Fibroblast of lung (primary cell): ENCODE results near the gene MYRIP.
A peak's percentile ranks its signal among the peaks of the same experiment; 100 is the strongest.

Experiments
- EZH2 ChIP-seq: IDR thresholded peaks from 2 replicates; pipeline ENCODE4 v1.5.1; 2012; ENCODE audit warnings: low read length, control low read depth, mild to moderate bottlenecking; ENCODE audit errors: missing control alignments
- TF ChIP-seq, protein P1 (sequence below), 2 donors: IDR thresholded peaks in 1 of 2; conservative IDR thresholded peaks in 1 of 2; 1 replicate in 1 of 2; 2 replicates in 1 of 2; pipeline ENCODE4 v1.5.1; 2011 to 2012; ENCODE audit warnings: low read length in 2 of 2, control low read depth in 1 of 2, inconsistent platforms in 1 of 2, low read depth in 1 of 2, mild to moderate bottlenecking in 1 of 2

DNA sequence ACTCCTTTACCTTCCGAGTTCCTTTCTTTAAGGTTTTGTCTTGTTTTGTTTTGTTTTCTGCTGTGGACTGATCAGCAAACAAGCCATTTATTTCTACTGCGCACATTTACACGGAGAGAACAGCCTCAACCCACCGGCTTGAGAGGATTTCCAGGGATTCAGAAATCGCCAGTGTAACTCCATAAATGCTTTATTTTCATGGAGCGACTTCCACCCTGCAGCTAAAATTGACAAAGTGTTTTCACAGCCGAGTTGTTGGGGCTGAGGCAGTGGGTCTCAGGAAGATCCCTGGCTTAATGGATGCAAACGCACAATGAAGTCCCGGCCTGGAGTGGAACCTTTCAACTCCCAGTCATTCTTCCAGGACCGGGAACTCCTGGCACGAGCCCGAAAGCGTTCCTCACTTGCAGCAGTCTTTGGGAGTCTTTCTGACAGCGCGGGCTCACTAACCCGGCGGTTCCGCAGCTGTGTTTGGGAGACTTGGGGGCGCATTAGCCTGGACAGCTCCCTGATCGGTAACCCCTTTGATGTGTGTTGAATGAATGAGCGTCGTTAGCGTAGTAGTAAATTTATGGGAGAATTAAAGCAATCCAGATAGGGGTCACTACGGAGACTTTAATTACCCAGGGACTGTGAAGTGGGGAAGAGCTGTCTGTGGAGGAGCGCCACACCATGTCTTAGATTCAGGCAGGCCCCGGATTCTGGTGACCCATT lies 785 bp upstream of the MYRIP start:
- TF ChIP-seq EZH2 = peak; percentile 74
- TF ChIP-seq, protein P1, sequence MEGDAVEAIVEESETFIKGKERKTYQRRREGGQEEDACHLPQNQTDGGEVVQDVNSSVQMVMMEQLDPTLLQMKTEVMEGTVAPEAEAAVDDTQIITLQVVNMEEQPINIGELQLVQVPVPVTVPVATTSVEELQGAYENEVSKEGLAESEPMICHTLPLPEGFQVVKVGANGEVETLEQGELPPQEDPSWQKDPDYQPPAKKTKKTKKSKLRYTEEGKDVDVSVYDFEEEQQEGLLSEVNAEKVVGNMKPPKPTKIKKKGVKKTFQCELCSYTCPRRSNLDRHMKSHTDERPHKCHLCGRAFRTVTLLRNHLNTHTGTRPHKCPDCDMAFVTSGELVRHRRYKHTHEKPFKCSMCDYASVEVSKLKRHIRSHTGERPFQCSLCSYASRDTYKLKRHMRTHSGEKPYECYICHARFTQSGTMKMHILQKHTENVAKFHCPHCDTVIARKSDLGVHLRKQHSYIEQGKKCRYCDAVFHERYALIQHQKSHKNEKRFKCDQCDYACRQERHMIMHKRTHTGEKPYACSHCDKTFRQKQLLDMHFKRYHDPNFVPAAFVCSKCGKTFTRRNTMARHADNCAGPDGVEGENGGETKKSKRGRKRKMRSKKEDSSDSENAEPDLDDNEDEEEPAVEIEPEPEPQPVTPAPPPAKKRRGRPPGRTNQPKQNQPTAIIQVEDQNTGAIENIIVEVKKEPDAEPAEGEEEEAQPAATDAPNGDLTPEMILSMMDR (conservative IDR thresholded peaks at IDR 0.05 in 1 of 2, IDR thresholded peaks at IDR 0.05 in 1 of 2; ENCODE audit: low read depth in 1 of 2, low read length in 2 of 2) = no peak
